Activated naive CD4-positive, alpha-beta T cell (primary cell): ENCODE measurements around the gene SENP1.

Source experiments
- DNase-seq, 4 experiments: peaks; one replicate each; lab custom pipeline; 2025; lab: John Stamatoyannopoulos, UW

SENP1 gene

DNA sequence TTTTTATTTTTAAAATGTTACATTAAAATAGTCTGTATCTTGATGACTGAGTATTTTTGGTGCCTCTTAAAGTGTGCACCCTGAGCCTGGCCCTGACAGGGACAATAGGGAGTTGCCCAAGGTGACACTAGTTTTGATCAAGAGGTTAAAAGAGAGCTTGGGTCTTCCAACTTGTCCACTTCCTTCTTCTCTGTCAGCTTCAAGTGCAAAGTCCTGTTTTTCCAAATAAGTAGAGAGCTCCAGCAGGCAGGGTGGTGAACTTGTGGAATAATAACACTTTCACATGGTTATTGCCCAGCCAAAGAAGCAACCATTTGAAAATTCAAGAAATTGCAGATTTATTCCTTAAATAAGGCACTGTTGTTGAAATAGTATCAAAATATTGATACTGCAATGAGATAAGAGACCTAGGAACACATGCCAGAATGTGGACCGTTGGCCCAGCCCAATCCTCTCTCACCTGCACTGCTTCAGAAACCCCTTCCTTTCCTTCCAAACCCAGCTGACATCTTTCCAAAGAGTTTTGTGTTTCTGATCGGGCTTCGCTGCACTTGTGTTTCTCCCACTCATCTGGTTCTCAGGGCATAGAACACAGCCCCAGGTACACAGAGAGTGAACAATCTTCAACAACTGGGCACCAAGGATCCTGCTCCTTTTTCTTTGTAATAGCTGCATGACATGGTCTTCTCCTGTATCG, 87.8 kb downstream of the SENP1 start:
- DNase-seq: no peak

DNA sequence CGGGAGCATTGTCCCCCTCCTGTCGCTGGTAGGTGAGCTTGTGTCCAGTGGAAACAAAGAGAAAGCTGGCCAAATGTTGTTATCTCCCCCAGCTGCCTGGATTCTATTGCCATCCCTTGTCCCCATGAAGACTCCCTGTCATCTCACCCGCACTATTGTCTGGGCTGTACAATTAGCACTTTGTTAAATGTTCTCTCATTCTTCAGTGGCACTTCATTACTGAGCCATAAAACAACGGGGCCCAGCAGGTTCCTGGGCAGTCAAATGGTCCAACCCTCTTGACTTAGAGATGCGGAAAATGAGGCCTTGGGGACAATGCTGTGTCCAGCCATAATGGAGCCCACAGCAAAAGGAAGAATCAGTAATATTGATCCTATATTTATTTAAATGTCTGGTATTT, 88.4 kb downstream of the SENP1 start:
- no peak for DNase-seq

DNA sequence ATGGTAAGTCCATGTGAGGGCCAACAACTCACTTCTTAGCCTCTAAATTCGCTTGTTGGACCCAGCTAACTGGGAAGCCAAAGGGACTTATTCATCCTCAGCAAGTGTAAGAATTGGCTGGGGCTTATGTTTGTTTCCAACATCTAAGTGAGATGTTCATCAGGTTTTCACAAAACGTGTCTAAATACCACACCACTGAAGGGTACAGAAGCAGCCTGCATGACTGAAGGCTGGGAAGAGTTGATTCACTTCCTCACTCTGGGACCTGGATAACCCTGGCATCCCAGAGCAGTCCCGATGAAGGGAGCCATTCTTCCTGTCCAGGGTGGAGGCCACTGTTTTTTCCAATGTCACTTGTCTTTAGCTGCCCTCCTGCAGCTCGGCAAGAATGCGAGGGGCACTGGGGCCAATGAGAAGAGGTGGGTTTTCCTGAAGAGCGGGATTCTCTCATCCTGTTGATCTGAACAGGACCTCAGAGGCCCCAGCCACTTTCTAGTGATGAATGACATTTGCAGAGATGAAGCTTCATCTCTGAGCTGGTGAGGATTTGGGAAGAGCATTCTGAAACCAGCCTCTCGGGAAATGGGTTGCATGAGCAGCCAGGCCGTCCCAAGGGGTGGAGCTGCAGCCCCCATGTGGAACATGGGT, 89.4 kb downstream of the SENP1 start:
- DNase-seq: no peak

DNA sequence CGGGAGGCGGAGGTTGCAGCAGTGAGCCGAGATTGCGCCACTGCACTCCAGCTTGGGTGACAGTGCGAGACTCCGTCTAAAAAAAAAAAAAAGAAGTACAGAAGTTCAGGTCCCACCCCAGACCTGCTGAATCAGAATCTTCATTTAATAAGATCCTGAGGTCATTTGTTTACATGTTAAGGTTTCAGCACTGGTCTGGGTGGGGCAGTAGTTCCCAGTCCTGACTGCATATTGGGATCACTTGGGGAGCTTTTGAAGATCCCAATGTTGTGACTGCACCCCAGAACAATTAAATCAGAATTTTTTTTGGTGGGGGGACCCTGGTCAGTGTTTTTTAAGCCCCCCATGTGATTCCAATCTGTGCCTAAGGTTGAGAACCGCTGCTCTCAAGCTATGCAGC, 89.9 kb downstream of the SENP1 start:
- no peak for DNase-seq

DNA sequence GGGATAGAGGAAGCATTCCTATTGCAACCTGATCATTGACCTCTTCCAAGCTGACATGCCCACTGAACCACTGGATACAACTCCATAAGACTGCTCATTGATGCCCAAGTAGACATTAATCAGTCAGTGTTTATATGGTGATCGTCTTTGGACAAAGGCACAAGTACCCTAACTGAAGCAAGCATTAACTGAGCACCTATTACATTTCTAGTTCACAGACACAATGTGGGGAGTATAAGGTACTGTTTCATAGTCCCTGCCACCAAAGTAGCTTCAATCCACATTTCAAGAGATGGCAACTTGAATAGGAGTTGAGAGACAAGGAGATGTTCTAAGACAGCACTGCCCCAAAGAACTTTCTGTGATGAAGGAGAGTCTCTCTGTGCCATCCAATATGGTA, 90.8 kb downstream of the SENP1 start:
- no peak for DNase-seq

DNA sequence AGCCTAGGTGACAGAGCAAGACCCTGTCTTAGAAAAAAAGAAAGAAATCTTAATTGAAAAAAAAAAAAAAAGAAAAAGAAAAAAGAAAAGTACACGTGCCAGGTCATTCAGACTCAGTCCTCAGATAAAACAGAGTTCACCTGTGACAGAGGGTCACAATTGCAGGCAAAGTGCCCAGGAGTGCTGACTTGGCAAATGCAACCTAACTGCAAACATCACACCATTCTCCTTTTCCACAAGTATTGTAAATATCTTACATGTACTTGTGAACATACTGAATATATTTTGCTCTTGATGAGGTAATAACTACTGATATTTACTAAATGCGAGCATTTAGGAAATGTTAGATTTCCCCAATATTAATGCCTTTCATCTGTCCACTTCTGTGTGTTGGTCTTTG, 92.6 kb downstream of the SENP1 start:
- no peak for DNase-seq

DNA sequence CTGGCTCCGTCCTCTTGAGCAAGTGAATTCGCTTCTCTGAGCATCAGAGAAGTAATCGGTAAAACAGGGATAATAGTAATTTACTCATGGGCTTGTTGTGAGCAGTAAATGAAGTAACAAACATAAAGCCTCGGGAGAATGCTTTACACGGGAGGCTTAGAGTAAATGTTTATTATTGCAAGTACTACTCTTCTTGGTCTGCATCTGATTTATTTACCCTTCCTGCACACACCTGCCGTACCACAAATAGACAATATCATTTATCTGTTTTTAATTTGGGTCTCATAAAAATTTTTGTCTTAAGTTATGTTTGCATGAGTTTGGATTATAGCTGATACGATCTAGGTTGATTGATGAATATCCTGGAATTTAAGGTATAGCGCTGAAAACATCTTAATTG, 93.8 kb downstream of the SENP1 start:
- DNase-seq: no peak

DNA sequence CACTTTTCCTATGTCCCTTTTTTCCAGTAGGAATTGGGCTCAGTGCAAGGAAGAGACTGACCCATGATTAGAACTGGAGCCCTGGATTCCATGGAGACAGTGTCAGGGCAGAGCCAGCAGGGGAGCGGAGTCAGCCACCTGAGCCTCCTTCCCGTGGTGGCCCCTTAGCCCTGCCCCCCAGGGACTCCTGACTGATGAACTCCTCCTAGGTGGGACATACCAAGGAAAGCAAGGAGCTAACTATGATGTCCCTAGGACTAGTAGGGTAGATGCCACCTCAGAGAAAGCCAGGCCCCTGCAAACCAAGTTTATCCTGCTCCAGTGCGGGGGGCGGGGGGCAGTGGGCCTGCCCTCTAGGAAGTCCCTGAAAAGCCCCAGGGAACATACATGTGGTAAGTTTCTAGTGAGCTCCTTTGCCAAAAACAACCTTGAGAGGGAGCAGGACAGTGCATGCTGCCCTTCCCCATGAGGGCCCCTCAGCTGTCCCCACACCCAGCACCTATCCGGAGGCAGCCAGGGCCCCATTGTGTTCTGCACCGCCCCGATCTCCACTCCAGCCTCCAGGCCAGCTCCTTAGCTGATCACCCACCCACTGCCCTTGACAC, 95.4 kb downstream of the SENP1 start:
- no peak for DNase-seq

DNA sequence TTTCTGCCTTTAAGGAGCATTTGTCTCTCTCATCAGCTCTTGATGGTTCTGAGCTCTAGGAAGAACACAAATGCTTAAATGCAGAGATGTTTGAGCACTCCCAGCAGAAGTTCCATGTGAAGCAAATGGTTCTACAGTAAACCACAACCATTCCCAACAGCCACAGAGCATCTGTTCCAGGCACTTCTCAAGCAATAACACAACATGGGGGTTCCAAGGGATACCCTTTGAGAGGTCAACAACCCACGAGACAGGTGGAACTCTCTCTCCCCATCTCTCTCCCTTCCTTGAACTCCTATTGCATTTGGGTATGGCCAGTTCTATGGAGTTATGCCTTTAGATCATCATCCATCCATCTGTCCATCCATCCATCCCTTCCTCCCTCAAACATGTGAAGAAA, 96.4 kb downstream of the SENP1 start:
- no peak for DNase-seq

DNA sequence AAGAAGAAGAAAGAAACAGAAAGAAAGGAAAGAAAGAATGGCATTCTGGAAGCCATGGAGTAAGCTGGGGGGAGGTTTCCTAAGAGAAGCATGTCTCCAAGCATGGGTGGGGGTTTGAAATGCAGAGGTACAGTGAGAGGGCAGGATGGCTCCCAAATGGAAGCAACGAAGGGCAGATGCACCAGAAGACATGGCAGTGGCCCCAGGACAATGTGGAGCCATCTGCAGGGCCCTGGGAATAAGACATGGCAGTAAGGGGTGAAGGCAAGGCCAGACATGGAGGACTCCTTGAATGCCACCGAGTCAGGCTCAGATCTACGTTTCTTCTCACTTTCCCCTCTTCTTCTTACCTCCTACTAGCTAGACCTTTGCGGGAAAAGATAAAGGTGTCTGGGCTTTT, 96.9 kb downstream of the SENP1 start:
- DNase-seq: no peak

DNA sequence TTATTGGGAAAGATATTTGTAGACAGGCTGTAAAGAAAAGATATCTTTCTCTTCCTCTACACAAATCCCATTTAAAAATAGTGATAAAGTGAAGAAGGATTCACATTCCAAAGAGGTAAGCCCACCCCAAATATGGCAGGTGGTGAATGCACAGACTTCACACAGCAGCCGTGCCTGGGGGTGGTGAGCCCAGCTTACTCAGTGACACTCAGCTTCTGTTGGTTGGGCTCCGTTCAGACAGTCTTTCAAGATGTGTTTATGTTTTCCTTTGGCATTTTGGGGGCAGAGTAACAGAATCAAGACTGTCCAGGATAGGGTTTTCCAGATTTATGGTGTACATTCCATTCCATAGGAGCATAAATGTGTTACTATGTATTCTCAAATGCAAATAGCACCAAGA, 97.5 kb downstream of the SENP1 start:
- no peak for DNase-seq

DNA sequence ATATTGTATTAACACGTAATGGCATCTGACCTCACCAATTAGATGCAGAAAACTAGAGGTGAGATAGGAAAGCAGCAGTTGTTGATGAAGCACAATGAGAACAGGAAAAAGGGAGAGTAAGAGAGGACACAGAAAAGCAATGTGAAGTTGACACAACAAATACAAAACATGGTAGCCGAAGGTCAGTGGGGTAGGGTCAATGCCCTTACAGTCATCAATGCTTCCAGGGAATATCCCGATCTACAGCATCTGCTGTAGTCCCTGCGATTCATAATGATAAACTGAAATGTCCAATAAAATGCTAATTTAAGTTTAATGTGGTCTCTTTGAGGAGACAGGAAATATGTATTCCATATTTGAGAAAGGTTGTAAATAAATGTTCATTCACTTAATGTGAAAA, 98.7 kb downstream of the SENP1 start:
- DNase-seq: no peak

DNA sequence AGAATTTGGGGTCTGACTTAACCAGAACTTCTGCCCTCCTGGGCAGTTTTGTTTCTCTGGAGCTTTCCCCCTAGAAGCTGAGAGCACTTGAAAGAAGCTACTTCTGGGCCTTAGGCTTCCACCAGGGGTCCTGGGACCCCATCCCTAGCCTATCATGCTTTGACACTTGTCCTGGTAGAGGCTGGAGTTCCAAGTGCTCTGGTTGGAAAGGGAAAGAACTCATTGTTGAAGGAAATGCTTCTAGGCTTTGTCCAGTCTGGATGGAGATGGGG, 100.2 kb downstream of the SENP1 start:
- no peak for DNase-seq

DNA sequence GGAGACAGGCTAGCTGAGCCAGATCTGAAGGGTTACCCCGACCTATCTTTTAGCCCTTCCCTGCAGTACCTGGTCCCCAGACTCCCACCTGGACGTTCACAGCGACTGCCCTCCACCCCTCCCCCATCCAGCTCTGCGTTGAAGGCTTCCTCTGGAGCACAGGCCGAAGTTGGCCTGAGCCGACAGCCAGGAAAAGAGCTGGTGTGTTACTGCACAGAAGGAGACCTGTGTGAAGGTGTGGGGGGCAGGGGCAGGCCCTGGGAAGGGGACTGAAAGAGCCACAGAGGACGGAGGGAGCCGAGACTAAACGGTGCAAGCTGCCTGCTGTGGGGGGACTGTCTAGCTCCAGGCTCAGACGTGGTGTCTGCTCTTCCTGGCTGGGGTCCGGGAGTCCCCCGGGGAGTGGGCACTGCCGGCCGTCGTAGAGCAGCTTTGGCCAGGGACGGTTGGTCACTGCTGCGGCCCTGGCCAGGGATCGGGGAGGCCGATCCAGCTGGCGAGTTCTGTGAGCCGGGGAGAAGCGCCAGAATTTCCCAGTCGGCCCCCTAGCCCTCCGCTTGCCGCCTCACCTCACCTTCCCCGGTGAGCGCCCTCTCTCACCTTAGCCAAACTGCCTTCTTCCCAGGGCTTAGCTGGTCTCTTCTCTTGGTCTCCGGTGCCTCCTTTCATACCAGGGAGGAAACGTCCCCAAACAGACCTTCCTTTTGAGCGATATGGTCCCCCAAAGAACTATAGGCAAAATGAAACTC, 100.7 kb downstream of the SENP1 start:
- DNase-seq: no peak

DNA sequence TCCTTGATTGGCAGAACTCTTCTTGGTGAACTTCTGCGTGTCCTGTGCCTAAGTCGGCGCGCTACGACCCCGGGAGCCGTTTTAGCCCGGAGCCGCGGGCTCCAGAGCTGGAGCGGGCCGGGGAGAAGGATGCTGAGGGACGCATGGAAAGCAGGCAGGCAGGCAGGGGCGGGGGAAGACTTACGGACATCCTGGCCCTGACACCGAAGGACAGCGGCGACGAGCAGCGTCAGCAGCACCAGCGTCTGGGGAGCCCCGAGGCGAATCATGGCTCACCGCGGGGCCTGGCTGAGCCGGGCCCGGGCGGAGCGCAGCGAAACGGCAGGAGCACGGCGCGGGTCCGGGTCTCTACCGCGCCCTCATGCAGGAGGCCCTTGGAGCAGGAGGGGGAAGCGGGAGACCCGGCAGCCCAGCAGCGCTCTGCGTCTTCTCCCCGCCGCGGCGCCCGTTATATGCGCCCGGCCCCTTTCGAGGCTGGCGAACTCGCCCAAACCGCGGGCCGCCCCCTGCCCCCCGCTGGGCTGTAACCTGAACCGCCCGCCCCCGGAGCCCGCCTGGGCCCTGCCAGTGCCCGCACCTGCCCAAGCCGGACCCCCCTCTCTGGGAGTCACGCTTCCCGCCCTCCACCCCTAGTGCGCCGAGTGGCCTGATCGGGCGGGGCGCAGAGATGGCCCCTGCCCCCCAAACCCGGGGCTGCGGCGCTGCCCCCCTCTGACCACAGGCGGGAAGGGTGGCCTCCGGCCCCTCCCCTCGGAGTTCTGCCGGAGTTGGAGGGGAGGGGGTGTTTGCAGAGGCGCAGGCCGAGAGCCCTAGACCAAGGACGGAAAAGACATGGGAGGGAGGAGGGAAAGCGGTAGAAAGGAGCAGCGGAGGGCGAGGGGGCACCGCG, 101.6 kb downstream of the SENP1 start, which contains the start of gene COL2A1:
TSS of gene COL2A1 (minus strand) at position 424 of the 889 bp plus-strand sequence. CDS start at position 269, 155 bp downstream.
- DNase-seq: peak in 1 of 4 experiments; percentile 9

DNA sequence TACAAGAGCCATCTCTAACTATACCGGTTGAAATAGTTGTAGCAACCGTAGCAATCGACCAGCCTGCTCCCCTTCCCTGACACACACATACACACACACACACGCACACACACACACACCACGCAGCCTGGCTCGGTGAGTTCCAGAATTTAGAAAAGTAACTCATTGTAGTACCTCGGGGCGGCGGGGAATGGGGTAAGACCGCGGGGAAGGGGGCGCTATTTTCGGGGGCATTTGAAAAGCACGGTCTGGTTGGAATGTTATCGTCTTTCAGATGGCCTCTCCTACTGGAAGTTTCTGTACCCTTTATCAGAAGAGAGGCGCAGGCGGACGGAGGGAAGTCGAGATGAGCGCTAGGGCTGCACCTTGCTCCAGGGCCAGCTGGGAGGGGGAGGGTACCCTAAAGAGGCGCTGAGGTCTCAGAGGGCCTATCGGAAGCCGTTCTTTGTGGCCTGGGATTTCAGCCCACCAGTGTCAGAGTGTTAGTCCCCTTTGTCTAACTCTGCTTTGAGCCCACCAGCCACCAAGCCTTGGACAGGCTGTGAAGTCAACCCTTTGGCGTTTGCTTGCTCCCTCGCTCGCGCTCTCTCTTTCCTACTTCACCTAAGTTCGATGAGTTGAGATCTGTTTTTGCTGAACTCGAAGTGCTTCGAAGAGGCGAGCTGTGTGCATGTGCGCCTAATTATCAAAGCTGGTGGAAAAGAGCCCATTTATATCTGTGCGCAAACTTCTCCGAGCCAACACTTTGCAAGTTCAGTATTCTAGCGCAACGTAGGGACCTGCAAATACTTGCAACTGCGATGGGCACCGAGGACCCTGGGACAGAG, 102.4 kb downstream of the SENP1 start:
- DNase-seq: no peak

DNA sequence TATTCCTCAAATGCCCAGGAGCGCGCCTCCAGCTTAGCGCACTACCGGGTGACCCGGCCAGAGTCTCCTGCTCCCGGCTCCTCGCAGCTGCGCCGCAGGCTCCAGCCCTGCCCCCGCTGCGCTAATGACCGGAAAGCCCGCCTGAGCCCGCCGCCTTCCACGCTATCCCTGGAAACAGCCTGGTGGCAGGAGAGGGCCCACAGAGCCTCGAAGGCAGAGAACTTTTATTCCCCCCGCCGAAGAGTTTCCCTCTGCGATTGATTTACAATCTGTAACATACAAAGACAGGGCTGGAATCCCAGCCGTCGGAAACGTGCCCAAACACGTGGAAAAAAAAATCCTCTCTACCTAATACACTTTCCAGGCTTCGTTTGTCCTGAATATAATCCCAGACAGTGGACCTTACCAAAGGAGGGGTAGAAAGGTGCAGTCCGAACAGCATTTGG, 103.1 kb downstream of the SENP1 start:
- no peak for DNase-seq

DNA sequence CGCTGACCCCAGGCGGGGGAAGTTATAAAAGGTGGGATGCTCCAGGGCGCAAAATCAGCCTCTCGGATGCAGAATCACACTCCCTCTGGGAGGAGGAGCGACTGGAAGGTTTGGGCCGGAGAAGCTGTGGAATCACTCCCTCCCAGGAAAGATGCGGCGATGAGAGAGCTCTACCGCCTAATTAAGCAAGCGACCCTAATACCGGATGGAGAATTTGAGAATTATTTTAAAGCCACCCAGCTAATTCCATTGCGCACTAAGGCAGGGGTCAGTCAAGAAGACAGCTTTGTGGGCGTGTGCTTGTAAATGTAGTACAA, 103.5 kb downstream of the SENP1 start:
- DNase-seq: no peak

DNA sequence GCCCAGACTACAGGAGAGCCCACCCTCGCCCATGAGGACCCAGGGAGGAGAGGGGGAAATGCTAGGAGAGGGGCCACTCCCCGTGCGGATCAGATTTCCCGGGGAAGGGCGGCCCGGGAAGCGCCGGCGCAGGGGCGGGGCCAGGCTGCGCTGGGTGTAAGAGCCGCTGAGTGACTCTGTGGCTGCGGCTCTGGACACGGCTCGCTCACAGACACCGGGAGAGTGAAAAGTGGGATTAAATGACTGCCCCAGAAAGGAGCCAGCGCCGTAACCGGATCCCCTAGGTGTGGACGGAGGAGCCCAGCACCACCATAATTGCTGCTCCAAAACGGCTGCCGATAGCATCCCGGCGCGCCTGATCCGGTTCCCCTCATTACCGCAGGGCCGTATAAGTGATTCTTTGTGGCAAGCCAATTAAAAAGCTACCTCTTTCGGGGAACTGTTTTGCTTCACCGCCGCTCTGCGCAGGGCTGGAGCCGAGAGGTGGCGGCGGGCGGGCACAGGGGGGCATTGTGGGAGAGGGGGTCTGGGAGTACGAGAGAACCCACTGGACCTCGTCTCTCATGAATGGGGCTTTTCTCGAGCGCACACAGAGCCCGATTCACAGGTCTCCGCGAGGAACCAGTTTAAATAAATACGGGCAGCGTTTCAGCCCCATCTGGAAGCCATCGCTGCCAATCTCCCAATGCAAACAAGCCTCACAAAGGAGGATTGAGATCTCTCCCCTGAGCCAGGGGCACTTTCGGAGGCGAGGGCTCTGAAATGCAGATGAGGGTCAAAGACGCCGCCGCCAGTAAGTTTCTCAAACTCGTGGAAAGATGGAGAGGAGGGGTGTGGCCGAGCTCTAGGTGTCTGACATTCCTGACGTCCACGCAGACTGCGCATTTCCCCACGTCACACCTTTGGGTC, 104.1 kb downstream of the SENP1 start:
- DNase-seq: no peak

DNA sequence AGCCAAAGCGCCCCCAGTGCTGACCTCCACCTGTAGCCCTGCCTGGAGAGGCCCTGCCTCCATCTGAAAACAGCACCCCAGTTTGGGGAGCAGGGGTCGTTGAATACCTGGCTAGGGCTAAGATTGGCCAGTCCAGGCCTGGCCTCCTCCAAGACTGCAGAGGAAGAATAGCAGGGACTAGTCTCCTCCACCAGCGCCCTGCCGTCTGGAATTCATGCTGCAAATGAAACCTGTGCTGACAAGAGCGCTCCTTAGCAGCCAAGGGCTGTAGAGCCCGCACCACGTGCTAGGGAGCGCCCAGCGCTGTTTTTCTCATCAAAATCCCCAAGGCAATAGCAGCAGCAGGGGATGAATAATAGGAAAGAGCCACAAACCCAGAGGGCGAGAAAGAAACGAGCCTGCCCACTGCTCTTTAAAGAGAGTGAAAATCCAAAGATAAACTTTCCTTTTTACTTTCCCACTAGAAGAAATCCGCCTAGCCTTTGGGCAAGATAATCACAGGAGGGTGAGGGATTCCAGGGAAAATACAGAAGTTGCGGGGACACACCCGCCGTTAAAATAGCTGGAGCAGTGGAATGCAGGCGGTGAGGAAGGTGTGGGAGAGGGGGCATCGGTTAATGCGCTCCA, 104.9 kb downstream of the SENP1 start:
- no peak for DNase-seq
